GM19099 (cell line): ENCODE data around the gene PLEKHA8.

Source experiments
- POLR2A ChIP-seq: IDR thresholded peaks from 3 replicates; pipeline ENCODE4 v1.6.1; 2011; ENCODE audit warnings: low read depth; ENCODE audit not compliant: insufficient read length; ENCODE audit errors: extremely low read depth

Gene PLEKHA8, protein sequence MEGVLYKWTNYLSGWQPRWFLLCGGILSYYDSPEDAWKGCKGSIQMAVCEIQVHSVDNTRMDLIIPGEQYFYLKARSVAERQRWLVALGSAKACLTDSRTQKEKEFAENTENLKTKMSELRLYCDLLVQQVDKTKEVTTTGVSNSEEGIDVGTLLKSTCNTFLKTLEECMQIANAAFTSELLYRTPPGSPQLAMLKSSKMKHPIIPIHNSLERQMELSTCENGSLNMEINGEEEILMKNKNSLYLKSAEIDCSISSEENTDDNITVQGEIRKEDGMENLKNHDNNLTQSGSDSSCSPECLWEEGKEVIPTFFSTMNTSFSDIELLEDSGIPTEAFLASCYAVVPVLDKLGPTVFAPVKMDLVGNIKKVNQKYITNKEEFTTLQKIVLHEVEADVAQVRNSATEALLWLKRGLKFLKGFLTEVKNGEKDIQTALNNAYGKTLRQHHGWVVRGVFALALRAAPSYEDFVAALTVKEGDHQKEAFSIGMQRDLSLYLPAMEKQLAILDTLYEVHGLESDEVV

DNA sequence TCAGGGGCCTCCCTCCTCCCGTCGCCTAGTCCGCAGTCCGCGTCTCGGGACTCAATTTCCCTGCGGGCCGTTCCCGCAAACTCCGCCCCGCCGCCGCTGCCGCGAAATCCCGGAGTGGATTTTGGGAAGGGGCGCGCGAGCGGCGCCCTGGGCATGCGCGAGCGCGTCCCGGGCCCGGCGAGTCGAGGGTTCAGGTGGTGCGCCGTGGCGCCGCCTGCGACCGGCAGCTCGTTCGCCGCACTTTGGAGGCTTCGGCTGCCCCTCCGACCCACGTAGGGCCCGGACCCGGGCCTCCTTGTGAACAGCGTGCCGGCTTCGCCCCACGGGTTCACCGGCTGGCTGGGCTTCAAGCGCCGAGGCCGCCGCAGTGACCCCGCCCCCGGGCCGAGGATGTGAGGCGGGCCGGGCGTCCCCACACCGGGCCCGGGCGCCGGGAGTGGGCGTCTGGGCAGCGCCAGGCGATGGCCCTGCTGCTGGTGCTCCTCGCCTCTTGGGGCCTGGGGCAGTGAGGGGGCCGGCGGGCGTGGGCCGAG is at the start of gene PLEKHA8:
Gene PLEKHA8 (plus strand): TSS at position 197 of the 533 bp plus-strand sequence. CDS start 351 bp downstream, outside the sequence.
- TF ChIP-seq POLR2A = peak; percentile 58

DNA sequence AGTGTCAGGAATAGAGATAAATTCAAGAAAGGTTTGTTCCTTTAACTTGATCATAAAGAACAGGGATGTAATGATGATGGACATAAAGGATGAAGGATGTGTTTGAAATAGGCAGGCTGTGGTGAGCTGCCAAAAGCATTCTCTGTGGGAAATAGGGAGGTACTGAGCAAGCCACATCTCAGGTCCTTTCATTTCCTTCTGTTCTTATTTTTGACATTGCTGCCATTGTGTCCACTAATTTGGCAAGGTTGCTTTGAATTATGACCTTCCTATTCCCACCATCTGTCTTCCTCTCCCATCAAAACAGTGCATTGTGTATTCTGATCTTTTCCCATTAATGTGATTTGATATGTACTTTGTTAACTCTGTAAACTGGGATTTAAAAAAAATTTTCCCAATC is 48.1 kb upstream of the PLEKHA8 start:
- TF ChIP-seq POLR2A = no peak

DNA sequence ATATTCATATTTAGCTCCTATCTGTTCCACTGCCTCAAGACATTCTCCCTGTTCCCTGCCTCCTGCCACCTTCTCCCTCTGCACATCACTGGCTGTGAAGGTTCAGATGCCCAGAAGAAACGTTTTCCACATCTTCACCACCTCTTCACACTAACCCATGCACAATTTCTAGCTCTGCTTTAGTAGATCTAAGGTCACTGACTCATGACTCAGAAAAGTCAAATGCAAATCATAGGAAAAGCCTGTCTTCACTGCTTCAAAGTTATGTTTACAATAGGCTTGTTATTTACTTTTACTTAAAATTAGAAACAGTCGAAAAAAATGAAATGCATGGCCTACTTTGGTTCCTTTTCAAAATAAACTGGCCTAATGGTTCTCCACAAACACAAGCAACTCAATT is 41.1 kb upstream of the PLEKHA8 start:
- no peak for TF ChIP-seq POLR2A

DNA sequence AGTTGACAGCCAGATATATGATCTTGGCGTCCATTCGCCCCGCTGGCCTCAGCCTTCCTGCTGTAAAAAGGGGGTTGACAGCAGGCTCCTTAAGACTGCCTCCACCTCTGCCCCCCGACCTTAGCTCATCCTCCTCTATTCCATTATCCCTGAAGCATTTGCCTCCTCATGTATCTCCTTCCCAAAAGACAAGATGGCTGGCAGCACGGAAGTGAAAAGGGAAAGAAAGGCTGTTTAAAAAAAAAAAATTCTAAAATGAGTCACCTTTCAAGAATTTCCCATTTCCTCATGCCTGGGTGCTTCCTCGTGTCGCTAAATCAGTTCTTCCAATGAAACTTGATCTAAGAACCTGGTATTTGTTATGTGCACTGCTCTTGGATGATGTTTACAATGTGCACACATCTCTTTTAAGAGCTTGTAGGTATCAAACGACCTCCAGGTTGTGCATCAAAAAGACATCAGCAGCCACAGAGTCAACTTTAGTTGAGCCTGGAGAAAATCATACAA is 40.3 kb upstream of the PLEKHA8 start:
- TF ChIP-seq POLR2A = no peak

DNA sequence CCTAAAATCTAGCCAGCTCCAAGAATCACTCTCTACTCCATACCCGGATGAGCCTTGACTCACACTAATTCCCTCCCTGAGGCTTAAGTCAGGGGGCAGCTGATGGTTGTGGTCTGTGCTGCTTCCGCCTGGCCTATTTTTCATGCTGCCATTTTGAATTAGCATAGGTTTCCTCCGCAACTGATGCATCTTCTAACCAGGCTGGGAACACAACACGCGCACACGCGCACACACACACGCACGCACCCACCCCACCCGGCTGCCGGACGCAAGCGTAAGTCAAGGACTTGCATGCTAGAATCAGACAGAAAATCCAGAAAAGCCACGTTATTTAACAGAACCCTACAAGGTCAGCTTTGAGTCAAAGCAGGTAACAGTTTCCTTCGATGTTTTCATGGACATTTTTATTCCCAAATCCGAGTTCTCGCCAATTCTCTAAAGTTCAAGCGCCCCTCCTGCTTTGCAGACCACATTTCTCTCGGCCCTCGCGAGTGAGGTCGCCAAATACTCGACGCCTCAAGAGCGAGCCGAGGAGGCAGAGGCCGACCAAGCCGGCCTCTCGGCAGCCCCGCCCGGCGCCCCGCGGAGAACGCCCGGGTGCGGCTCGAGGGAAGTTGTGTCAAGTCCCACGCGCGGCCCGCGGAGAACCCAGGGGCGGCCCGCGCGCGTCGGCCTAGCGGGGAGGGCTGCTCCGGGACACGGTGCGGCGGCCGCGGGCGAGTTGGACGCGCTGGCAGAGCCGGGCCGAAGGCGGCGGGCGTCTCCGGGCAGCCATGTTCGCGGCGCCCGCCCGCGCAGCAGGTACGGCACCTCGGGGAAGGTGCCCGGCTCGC is 39.6 kb upstream of the PLEKHA8 start:
- peak; percentile 51 for TF ChIP-seq POLR2A

DNA sequence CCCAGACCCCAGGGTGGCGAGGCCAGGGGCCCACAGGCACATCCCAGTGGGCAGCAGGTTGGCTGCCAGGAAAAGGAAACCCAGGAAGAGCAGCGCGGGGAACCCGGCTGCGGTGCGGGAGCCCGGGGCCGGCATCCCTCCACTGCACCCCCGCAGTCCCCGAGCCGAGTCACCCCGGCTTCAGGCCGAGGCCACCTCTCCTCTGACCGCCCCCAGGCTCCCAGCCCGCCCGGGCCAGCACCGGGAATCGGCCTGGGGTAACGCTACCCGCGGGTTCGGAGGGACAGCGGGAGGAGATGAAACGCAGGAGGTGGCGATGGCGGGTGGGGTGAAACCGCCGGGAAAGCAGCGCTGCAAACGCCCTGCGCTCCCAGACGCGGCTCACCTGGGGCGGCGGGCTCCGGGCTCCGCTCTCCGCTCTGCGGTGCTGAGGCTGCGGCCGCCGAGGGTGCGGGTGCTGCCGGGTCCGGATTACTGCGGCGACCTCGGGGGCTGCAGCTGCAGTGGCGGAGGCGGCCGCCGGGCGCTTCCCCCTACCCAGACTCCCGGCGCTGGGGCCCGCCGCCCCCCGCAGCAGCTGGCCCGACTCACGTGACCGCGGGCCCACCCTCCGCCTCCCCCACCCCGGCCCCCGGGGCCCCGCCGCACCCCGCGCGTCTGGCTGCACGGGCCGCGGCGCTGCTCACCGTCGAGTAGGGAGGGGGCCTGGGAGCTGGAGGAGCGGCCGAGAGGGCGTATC is 38.8 kb upstream of the PLEKHA8 start, which contains the start of gene SCRN1:
Gene SCRN1 (minus strand): TSS at position 545 of the 739 bp plus-strand sequence. CDS start 20,734 bp downstream, outside the sequence.
- peak; percentile 68 for TF ChIP-seq POLR2A

DNA sequence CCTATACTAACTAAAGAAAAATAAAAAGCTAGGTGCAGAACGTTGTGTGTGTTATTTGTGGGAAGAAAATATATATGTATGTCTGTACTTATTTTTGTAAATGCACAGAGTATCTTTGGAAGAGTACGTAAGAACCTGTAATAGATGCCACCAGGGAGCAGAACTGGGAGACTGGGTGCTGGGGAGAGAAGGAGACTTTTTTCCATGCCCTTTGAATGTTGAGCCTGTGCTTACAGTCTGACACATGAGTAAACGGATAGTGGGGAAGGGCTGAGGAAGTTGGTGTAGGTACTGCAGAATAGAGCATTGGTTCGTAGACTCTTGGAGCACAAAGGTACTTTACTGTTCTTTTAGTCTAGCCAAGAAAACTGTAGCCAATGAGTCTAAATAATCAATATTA is 37.3 kb upstream of the PLEKHA8 start:
- no peak for TF ChIP-seq POLR2A

DNA sequence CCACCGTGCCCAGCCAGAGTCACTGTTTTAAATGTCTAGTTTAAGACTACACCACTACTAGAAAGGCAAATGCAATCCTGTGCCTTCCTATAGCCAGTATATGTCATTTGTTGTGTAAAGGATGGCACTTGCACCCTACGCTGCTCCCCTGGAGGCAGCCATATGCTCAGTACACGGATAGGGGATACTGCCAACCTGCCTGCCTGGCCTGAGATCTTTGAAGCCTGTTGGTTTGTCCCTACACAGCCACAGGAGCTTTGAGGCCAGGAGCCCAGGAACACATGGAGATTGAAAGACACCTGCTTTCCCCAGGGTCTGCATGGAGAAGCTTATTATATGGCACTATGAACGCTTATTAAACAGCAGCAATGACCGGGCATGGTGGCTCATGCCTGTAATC is 36.3 kb upstream of the PLEKHA8 start:
- no peak for TF ChIP-seq POLR2A

DNA sequence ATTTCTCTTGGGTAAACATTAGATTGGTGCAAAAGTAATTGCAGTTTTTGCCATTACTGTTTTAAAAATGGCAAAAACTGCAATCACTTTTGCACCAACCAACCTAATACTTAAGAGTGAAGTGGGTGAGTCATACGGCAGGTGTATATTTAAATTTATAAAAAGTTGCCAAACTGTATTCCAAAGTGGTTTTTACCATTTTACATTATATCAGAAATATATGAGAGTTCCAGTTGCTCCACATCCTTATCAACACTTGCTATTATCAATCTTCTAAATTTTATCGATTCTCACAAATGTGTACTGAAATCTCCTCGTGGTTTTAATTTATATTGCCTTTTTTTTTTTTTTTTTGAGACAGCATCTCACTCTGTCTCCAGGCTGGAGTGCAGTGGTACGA is 35.1 kb upstream of the PLEKHA8 start:
- no peak for TF ChIP-seq POLR2A

DNA sequence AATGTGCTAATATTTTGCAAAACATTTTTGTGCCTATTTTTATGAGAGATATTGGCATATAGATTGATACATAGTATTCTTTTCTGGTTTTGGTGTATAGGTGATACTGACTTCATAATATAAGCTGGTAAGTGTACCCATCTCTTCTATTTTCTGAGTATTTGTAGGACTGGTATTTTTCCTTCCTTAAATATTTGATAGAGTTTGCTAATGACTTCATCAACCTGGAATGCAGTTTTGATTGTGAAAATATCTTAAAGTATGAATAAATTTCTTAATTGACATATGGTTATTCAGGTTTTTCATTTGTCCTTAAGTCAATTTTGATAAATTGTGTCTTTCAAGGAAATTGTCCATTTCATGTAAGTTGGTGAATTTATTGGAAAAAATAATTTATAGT is 32.6 kb upstream of the PLEKHA8 start:
- TF ChIP-seq POLR2A = no peak

DNA sequence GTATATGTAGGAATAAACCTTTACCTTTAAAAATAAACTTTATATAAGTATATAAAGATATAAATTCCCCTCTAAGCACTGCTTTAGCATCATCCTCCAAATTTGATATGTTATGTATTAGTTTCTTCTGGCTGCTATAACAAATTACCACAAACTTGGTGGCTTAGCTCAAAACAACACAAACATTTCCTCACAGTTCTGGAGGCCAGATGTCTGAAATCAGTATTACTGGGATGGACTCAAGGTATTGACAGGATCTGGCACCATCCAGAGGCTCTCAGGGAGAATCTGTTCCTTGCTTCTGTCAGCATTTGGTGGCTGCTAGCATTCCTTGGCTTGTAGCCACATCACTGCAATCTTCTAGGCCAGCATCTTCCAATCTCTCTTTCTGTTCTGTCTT is 31.9 kb upstream of the PLEKHA8 start:
- TF ChIP-seq POLR2A = no peak

DNA sequence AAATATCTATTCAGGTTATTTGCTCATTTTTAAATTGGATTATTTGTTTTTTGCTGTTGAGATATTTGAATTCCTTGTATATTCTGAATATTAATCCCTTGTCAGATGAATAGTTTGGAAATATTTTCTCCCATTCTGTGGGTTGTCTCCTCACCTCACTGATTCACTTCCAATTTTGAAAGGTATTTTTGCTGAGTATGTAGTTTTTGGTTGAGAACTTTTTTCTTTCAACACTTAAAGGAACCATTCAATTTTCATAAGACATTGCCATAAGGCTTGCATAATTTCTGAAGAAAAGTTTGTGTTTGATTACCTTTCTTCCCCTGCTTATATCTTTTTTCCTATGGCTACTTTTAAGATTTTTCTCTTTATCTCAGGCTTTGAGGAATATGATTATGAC is 29.7 kb upstream of the PLEKHA8 start:
- no peak for TF ChIP-seq POLR2A

DNA sequence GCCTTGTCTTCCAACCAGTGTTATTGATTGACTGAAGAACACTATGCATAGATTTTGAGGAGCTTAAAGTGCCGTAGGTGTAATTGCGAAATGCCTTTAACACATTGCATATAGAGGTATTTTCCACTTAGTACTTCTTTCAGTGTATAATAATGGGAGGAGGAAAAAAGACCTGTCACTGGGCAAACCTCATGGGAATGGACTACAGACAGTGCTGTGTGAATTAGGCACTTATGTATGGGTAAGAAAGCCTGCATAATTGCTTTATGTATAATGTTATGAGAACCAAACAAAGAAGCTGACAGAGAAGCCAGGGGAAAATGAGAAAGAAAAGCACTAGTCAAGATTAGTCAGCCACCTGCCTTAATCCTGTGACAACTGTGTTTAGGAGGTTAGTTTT is 26.2 kb upstream of the PLEKHA8 start:
- TF ChIP-seq POLR2A = no peak

DNA sequence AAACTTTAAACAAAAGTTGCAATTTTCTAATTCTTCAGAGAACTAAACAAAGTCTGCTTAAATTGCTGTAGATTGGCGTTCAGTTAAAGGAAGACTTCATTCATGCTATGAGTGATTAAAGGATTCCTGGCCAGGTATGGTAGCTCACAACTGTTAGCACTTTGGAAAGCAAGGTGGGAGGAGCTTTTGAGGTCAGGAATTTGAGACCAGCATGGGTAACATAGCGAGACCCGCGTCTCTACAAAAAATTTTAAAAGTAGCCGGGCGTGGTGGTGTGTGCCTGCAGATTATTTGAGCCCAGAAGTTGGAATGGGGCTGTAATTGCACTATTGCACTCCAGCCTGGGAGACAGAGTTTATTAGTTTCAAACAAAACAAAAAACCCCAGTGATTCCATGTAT is 25.1 kb upstream of the PLEKHA8 start:
- TF ChIP-seq POLR2A = no peak

DNA sequence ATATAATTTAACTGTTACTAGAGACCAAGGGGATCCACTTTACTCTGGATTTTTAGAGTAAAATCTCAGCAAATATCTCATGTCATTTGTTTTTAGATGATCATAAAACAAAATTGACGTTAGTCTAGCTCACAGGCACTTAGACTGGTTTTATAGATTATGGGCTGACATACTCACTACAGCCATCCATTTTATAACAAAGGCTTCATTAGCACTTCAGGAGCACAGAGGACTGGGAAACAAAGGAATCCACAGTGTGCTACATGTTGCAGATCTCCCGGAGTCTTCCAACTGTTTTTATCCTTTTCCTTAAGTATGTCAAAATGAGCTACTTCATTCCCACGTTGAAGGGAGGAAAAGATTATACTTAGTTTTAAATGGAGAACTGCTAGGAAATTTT is 22.7 kb upstream of the PLEKHA8 start:
- TF ChIP-seq POLR2A = no peak

DNA sequence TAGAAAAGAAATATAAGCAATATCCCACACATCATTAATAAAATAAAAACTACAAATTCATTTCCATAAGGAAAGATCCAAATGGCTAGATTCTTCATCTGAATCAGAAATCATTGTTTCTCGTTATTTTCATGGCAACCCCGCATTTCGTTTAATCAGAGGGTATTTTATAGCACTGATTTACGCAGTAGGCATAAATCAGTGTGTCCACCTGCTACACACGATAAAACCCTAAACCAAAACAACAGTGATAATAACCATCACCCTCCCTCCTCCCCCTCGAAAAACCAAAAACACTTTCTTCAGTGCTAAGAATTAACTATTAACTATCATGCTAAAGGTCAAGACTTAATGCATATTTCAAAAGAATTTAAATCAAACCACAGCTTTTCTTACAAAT is 18.2 kb upstream of the PLEKHA8 start:
- TF ChIP-seq POLR2A = no peak
